Parathyroid adenoma (tissue), 2 donors: ENCODE data around the gene CALML6.

Source experiments
- H2AFZ ChIP-seq: fragments of 300-600 bp; sonication (generic); one replicate; pipeline ENCODE4 v1.7.0; 2017; ENCODE audit warnings: antibody characterized with exemption, mild to moderate bottlenecking
- H3K27ac ChIP-seq: fragments of 300-600 bp; sonication (generic); one replicate; pipeline ENCODE4 v1.7.0; 2017
- H3K27me3 ChIP-seq: fragments of 300-600 bp; sonication (generic); one replicate; pipeline ENCODE4 v1.7.0; 2017; ENCODE audit warnings: low read length; ENCODE audit not compliant: control insufficient read depth, insufficient read depth
- H3K36me3 ChIP-seq: fragments of 300-600 bp; sonication (generic); one replicate; pipeline ENCODE4 v1.7.0; 2017; ENCODE audit warnings: low read length; ENCODE audit not compliant: control insufficient read depth, insufficient read depth
- H3K4me1 ChIP-seq: fragments of 300-600 bp; sonication (generic); one replicate; pipeline ENCODE4 v1.7.0; 2017; ENCODE audit warnings: control low read depth
- H3K4me2 ChIP-seq: fragments of 300-600 bp; sonication (generic); one replicate; pipeline ENCODE4 v1.7.0; 2017; ENCODE audit warnings: low read length
- H3K4me3 ChIP-seq: fragments of 300-600 bp; sonication (generic); one replicate; pipeline ENCODE4 v1.7.0; 2017; ENCODE audit warnings: low read depth, low read length
- H3K79me2 ChIP-seq: fragments of 300-600 bp; sonication (generic); one replicate; pipeline ENCODE4 v1.7.0; 2017; ENCODE audit warnings: control low read depth
- H3K9ac ChIP-seq: fragments of 300-600 bp; sonication (generic); one replicate; pipeline ENCODE4 v1.7.0; 2017; ENCODE audit warnings: mild to moderate bottlenecking
- H3K9me3 ChIP-seq: fragments of 300-600 bp; sonication (generic); one replicate; pipeline ENCODE4 v1.7.0; 2017; ENCODE audit warnings: low read length; ENCODE audit not compliant: control insufficient read depth
- TF ChIP-seq, protein P1 (sequence below): fragments of 300-600 bp; sonication (generic); IDR thresholded peaks from one replicate; pipeline ENCODE4 v1.7.0; 2017; ENCODE audit warnings: antibody characterized with exemption, mild to moderate bottlenecking
- donor health status: primary hyperparathyroidism.

Gene CALML6

DNA sequence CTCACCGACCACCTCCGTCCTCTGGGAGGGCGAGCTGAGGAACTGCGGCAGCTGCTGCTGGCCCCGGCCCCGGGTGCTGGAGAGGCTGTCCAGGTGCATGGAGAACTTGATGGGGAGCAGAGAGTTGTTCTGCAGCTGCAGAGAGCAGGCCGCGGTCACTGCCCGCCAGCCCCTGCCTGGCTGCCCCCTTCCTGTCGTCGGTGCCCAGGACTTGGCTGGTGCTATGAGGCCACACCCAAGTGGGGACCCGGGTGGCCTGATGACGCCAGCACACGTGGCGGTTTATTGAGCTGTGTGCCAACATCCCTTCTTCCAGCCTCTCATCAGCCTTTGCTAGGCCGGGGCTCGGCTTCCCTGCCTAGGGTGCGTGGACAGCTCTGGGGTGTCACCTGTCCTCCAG lies 9.3 kb downstream of the CALML6 start:
- no peak overlapping the region for H3K27ac ChIP-seq
- no peaks in the 10 kb centered on the region for H3K4me1 ChIP-seq
- no peaks in the 10 kb centered on the region for H3K79me2 ChIP-seq
- no peaks in the 10 kb centered on the region for H3K36me3 ChIP-seq
- H3K9ac ChIP-seq: no peak overlapping the region
- H3K27me3 ChIP-seq: no peaks in the 10 kb centered on the region
- no peaks in the 10 kb centered on the region for H3K9me3 ChIP-seq
- no peak overlapping the region for H2AFZ ChIP-seq
- no peak overlapping the region for H3K4me2 ChIP-seq
- no peak overlapping the region for H3K4me3 ChIP-seq
- TF ChIP-seq, protein P1, sequence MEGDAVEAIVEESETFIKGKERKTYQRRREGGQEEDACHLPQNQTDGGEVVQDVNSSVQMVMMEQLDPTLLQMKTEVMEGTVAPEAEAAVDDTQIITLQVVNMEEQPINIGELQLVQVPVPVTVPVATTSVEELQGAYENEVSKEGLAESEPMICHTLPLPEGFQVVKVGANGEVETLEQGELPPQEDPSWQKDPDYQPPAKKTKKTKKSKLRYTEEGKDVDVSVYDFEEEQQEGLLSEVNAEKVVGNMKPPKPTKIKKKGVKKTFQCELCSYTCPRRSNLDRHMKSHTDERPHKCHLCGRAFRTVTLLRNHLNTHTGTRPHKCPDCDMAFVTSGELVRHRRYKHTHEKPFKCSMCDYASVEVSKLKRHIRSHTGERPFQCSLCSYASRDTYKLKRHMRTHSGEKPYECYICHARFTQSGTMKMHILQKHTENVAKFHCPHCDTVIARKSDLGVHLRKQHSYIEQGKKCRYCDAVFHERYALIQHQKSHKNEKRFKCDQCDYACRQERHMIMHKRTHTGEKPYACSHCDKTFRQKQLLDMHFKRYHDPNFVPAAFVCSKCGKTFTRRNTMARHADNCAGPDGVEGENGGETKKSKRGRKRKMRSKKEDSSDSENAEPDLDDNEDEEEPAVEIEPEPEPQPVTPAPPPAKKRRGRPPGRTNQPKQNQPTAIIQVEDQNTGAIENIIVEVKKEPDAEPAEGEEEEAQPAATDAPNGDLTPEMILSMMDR: no peak

DNA sequence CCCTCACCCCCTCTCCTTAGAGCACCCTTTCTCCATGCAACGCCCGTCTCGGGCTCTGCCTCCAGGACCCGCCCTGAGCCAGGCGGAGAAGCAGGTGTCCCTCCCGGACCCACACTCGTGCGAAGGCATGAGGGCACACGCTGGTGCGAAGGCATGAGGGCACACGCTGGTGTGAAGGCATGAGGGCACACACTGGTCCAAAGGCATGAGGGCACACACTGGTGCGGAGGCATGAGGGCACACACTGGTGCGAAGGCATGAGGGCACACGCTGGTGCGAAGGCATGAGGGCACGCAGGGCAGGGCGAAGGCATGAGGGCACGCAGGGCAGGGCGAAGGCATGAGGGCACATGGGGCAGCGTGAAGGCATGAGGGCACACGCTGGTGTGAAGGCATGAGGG lies 9.8 kb downstream of the CALML6 start:
- Histone ChIP-seq H3K4me3 (no peak overlapping the region), H3K4me1 (no peaks in the 10 kb centered on the region), H3K27me3 (no peaks in the 10 kb centered on the region), H3K36me3 (no peaks in the 10 kb centered on the region), H3K4me2 (no peak overlapping the region), H3K79me2 (no peaks in the 10 kb centered on the region), H3K27ac (no peak overlapping the region), H3K9ac (no peak overlapping the region), H2AFZ (no peak overlapping the region), H3K9me3 (no peaks in the 10 kb centered on the region)
- TF ChIP-seq, protein P1: no peak

DNA sequence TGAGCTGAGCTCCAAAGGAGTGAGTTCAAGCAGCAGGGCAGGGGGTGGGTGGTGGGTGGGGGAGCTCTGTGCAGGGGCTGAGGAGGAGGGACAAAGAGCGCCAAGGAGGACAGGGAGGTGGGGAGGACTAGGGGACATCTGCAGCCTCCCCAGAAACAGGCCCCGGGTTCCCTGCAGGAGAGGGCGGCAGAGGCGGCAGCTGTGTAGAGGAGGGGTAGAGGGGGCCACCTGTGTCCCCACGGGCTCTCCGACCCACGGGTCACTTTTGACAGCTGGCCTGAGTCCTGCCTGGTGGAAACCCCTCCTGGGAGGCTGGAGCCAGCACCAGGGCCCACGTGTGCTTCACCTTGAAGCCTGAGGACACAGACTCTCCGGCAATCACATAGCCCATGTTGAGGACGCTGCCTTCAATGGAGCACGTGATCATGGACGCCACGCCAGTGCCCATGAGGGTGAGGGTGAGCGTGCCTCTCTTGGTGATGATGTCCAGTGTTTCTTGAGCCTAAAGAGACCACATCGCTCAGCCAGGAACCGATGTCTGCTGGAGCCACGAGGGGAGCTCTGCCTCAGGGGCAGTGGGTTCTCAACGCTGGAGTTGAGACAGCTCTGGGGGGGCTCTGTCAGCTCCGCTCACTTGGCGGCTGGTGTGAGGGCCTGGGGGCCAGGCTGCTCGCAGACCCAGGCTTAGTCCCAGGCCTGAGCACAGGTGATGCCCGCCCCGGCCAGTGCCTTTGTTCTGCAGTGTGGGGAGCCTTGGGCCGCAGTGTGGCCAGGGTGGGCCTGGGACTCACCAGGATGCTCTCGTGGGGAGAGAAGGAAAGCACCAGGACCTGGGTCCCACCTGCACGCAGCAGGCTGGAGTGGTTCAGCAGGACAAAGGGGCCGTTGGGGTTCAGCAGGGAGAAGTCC lies 10.6 kb downstream of the CALML6 start:
- Histone ChIP-seq H3K27me3 (no peaks in the 10 kb centered on the region), H3K4me3 (no peak overlapping the region), H3K79me2 (no peaks in the 10 kb centered on the region), H3K36me3 (no peaks in the 10 kb centered on the region), H3K9me3 (no peaks in the 10 kb centered on the region), H3K4me1 (no peaks in the 10 kb centered on the region), H2AFZ (no peak overlapping the region), H3K27ac (no peak overlapping the region), H3K9ac (no peak overlapping the region), H3K4me2 (no peak overlapping the region)
- TF ChIP-seq, protein P1: no peak

DNA sequence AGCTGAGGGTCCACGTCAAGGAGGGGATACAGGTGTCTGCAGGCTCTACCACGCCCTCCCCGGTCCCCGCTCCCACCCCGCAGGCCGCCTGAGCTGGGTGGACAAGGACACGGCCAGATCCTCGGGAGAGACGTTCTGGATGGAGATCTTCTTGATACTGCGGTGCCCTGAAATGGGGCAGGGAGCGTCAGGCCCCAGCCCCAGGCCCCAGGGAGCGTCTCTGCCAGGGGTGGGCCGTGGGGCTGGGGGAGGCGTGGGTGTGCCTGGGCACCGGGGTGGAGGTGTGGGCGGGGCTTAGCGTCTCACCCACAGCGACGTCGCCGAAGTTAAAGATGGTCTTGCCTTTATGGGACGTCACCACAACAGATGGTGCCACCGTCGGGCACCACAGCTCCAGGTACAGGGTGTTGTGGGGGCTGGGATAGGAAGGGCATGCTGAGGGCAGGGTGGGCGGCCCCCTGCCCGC lies 11.3 kb downstream of the CALML6 start:
- H3K4me1 ChIP-seq: no peaks in the 10 kb centered on the region
- H3K79me2 ChIP-seq: no peaks in the 10 kb centered on the region
- no peaks in the 10 kb centered on the region for H3K27me3 ChIP-seq
- H3K36me3 ChIP-seq: no peaks in the 10 kb centered on the region
- H3K9ac ChIP-seq: no peak overlapping the region
- H2AFZ ChIP-seq: no peak overlapping the region
- H3K27ac ChIP-seq: no peak overlapping the region
- H3K4me3 ChIP-seq: no peak overlapping the region
- no peaks in the 10 kb centered on the region for H3K9me3 ChIP-seq
- TF ChIP-seq, protein P1: no peak
- H3K4me2 ChIP-seq: no peak overlapping the region
